GDM1 (cell line): Measurements from ENCODE around the gene DUOX1.

ENCODE experiments used
- DNase-seq: peaks from one replicate; lab custom pipeline; 2025; lab: John Stamatoyannopoulos, UW

DUOX1 gene

DNA sequence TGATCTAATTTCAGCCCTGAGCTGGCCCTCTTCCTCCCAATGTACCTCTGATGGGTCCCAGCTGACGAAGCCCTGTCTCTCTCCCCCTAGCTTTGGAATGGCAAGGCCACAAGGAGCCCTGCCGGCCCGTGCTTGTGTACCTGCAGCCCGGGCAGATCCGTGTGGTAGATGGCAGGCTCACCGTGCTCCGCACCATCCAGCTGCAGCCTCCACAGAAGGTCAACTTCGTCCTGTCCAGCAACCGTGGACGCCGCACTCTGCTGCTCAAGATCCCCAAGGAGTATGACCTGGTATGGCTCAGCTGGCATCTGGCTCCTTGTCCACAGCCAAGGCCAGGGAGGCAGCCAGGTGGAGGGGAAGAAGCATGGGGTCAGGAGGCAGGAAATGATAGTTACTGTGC, 14.2 kb downstream of the DUOX1 start:
- DNase-seq: no peak

DNA sequence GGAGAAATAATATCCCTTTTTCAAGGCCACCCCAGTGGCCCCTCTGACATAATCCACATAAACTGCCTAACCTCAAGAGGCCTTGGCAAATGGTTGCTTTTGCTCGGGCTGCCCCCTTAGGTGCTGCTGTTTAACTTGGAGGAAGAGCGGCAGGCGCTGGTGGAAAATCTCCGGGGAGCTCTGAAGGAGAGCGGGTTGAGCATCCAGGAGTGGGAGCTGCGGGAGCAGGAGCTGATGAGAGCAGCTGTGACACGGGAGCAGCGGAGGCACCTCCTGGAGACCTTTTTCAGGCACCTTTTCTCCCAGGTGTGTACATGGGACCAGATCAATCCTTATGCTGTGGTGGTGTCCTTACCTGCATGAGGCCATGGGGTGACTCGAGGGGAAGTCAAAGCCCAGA, 15.0 kb downstream of the DUOX1 start:
- DNase-seq: no peak

DNA sequence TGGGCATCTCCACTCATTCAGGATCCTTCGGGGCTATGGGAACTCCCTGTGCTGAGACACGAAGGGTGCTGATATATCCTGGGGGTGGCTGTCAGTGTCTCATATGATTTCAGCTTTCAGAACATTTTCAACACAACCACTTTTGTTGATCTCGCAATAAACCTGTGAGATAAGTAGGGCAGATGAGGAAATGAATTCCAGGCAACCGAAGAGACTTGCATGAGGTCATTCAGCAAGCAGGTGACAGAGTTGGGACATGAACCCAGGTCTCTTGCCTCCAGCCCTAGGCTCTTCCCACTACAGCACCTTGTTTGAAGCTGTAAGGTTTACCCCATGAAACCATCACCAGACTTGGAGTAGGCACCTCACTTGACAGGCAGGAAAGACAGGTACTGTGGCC, 16.6 kb downstream of the DUOX1 start:
- no peak for DNase-seq

DNA sequence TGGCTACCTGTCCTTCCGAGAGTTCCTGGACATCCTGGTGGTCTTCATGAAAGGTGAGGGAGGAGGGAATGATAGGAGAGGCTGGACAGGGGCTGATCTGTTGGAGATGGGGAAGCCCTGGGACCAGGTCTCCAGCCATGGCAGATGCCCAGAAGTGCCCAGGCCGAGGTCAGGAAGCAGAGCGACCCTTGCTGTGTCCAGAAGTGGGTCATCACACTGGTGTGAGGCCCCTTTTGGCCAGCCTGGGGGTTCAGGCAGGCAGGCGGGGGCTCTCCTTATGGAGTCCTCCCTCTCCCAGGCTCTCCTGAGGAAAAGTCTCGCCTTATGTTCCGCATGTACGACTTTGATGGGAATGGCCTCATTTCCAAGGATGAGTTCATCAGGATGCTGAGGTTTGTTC, 17.8 kb downstream of the DUOX1 start:
- no peak for DNase-seq

DNA sequence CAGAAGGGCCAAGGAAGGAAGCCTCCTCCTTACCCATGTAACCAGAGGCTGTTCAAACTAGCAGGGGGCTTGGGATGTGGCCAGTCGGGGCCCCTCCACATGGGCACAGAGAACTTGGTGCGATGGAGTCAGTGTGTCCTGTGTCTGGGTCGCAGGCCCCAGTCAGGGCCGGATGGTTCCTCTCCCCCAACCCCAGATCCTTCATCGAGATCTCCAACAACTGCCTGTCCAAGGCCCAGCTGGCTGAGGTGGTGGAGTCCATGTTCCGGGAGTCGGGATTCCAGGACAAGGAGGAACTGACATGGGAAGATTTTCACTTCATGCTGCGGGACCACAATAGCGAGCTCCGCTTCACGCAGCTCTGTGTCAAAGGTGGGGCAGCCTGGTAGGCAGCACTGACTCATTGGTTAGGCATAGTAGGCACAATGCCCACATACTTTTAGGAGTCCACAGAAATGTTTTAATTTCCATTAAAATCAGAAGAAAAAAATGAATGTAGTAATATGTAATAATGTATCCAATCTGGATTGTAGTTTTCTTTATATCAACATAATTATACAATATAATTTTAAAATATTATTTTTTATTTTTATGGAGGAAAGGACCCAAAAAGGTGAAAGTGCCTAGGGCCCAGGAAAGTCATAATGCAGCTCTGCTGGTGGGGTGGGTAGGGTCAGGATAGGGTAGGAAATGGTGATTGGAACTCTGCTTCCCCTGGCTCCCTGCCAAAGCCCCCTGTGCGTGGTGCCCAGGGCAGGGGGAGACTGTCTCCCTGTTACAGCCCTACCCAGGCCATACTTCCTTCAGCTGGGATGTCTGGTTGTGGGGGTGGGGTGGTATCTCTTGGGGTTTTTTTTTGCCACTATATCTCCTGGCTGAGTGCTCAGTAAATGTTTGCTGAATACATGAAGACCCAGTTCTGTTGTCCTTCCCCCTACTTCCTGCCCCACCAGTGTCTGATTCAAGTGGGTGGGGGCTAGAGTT, 18.6 kb downstream of the DUOX1 start:
- no peak for DNase-seq

DNA sequence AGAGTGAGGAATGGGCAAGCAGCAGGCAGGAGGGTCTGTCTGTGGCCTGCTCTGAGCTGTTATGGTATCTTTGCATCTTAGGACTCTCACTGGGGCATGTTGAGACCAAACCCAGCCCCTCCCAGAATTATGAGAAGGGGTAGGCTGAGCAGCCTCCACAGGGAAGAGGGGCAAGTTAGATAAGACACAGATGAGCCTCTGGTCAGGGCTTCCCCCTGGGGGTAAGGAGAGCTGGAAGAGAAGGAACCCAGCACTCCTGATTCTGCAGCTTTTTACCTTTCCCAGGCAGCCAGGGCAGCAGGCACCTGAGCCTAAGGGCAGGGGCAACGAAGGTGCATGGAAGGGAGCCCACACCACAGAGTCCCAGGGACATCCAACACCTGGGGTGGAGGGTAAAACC, 19.3 kb downstream of the DUOX1 start:
- DNase-seq: no peak

DNA sequence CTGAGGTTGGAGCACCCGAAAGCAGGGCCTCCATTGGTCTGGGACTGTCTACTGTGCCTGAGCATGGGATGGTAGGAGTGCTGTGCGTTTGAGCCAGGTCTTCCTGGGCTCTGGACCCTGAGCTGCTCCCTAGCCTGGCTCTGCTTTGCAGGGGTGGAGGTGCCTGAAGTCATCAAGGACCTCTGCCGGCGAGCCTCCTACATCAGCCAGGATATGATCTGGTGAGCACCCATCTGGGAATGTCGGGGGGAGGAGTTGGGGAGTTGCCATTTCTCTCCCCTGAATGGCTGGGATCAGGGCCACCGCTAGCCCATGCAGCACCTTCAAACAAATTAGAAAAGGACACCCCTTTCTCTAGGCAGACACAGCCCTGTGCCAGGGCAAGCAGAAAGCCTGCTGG, 20.7 kb downstream of the DUOX1 start:
- no peak for DNase-seq

DNA sequence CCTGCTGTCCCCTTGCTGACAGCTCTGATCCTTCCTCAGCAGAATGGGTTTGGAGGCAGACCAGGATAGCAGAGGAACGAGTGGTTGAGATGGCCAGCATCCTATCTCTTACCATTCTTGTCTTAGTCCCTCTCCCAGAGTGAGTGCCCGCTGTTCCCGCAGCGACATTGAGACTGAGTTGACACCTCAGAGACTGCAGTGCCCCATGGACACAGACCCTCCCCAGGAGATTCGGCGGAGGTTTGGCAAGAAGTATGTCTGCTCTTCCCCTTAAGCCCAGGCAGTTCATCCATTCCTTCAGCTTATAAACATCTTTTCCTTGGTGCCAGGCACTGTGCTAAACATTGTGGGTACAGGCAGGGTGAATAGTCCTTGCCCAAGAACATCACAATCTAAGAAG, 21.2 kb downstream of the DUOX1 start:
- no peak for DNase-seq

DNA sequence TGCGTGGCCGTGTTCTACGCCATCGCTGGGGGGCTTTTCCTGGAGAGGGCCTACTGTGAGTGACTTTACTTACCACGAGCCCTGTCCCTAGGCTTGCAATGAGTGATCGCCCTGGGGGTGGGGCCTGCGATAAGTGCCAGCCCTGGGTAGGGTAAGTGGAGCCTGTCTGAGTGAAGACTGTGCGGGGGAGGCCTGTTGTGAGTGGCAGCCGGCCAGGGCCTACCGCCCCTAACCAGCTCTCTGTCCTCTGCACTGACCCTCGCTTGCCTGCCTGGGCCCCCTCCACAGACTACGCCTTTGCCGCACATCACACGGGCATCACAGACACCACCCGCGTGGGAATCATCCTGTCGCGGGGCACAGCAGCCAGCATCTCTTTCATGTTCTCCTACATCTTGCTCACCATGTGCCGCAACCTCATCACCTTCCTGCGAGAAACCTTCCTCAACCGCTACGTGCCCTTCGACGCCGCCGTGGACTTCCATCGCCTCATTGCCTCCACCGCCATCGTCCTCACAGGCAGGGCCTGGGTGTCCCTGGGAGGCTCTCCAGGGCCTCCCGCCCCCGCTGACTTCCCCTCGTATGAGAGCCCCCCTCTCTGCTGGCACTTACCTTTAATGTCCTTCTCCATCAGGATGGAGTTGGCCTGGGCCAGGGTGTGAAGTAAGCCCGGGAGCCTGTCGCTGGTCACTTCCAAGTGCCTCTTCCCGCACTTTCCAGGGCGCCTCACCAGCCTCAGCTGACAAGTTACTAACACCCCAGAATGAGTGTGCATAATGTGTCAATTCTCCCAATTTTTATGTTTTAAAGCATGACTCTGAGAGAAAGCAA, 22.4 kb downstream of the DUOX1 start:
- DNase-seq: no peak

DNA sequence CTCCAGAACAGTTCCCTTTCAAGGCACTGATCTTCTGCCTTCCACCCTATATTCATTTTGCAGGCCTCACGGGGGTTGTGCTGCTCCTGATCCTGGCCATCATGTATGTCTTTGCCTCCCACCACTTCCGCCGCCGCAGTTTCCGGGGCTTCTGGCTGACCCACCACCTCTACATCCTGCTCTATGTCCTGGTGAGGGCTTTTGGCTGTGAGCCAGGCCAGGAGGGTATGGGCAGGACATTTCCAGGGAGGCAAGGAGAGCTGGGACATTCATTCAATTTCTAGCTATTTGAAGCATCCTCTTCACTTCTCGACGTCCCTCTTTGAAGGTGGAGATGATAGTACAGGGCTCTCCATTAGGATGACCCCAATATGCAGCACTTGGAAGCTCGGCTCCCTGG, 25.9 kb downstream of the DUOX1 start:
- no peak for DNase-seq

DNA sequence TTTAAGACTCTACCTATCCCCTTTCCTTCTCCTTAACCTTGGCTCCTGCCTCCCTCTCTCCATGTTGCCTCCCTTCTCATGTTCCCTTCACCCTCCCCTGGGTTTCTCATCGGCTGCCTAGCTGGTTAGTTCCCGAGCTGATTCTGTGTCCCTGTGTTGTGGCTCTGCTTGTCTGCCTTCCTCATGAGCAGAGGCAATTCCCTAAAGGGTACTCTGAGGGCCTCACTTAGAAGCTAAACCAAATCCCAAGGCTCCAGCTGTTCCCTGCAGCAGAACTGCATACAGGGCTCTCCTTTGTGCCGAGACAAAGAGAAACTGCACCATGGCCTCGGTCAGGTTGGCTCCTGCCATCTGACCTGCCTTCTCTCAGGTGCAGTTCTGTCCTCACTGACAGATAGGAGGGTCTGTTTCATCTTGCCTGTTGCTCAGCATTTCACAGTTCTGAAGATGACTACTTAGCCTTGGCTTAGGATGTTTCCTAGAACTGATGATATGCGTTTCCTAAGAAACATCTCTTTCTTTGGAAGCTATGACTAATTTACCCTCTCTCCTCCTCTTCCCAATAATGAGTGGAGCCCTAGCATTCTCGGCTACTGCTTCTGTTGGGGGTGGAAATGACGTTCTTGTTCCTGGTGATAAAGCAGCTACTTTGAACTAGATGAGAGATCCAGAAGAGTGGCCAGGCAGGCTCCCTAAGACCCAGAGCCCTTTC, 27.1 kb downstream of the DUOX1 start:
- no peak for DNase-seq

DNA sequence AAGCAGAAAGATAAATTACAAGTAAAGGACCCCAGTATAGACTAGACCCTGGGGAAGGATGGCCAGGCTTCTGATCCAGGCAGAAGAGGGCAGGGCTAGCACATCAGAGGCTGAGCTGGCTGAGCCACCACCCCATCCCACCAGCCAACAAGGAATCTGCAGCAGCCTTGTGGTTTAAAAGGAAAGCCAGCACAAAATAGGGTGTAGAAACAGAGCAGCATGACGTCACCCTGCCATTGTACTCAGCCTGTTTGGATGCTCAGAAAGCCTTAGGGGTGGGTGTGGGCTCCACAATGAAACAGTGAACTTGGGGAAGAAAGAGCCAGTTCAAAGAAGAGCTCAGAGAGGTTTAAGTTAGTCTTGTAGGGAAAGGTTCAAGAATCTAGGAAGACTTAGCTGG, 28.2 kb downstream of the DUOX1 start:
- DNase-seq: no peak

DNA sequence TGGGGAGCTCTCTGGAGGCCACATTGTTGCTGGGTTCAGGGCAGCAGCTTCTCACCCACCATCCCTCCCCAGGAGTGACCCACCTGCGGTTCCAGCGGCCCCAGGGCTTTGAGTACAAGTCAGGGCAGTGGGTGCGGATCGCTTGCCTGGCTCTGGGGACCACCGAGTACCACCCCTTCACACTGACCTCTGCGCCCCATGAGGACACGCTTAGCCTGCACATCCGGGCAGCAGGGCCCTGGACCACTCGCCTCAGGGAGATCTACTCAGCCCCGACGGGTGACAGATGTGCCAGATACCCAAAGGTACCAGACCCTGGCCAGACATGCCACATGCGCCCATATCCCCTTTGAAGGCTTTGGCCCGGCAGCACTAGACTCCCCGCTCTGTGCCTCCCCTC, 31.9 kb downstream of the DUOX1 start:
- no peak for DNase-seq

DNA sequence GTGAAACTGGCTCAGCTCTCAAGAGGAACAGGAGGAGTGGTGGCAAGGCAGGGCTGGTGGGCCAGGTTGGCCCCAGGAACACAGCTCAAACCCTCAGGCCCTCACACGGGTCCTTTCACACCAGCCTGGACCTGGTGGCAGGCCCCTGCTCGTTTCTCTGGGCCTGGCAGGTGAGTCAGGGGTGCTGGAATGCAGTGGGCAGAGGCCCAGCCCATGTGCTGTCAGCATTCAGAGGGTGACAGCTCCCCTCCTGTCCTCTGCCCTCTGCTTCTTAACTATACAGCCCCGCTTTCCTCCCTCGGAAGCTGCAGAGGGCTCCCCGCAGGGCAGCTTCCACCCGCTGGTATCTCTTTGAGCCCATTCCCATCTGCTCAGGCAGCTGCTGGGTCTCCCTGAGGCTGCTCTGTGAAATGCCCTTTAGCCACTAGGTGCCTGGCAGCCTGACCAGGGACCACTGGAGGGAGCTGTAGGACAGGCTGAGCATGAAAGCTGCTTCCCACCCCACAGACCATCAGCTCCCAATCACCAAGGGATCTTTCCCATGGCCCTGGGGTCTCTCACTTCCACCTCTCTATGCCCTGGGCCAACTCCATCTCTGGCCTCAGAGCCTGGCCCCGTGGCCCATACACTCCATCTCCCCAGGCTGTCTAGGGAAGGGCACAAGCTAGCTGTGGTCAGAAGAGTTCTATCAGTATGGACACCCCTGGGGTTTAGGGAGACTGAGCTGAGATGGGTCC, 33.1 kb downstream of the DUOX1 start:
- peak; percentile 68 for DNase-seq

DNA sequence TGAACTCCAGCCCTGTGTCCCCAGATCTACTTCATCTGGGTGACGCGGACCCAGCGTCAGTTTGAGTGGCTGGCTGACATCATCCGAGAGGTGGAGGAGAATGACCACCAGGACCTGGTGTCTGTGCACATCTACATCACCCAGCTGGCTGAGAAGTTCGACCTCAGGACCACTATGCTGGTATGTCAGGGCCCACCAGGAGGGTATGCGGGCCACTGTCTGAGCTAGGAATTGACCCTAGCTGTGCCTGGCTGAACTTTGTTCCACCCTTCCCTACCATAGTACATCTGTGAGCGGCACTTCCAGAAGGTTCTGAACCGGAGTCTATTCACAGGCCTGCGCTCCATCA, 33.7 kb downstream of the DUOX1 start:
- no peak for DNase-seq

DNA sequence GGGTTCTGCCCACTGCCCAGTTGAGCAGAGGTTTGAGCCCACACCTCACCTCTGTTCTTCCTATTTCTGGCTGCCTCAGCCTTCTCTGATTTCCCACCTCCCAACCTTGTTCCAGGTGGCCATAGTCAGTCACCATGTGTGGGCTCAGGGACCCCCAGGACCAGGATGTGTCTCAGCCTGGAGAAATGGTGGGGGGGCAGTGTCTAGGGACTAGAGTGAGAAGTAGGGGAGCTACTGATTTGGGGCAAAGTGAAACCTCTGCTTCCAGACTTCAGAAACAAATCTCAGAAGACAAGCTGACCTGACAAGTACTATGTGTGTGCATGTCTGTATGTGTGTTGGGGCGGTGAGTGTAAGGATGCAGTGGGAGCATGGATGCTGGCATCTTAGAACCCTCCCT, 35.1 kb downstream of the DUOX1 start:
- no peak for DNase-seq

DNA sequence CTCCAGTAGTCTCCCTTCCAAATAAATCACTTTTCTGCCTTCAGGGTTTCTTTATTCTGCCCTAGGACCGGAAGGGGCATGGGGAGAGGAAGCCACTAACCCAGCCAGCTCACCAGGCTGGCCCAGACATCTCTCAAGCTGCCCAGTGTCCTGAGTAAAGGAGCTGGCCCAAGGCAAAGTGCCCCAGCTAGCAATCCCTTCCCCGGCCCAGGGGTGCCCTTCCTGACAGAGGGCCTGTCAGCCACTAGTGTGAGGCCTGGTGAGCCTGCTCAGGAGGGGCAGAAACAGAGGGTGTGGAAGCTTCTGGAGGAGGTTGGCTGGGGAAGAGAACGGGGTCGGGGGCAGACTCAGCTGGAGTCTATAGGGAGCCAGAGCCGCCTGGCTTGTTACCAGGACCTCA, 35.7 kb downstream of the DUOX1 start:
- DNase-seq: no peak

DNA sequence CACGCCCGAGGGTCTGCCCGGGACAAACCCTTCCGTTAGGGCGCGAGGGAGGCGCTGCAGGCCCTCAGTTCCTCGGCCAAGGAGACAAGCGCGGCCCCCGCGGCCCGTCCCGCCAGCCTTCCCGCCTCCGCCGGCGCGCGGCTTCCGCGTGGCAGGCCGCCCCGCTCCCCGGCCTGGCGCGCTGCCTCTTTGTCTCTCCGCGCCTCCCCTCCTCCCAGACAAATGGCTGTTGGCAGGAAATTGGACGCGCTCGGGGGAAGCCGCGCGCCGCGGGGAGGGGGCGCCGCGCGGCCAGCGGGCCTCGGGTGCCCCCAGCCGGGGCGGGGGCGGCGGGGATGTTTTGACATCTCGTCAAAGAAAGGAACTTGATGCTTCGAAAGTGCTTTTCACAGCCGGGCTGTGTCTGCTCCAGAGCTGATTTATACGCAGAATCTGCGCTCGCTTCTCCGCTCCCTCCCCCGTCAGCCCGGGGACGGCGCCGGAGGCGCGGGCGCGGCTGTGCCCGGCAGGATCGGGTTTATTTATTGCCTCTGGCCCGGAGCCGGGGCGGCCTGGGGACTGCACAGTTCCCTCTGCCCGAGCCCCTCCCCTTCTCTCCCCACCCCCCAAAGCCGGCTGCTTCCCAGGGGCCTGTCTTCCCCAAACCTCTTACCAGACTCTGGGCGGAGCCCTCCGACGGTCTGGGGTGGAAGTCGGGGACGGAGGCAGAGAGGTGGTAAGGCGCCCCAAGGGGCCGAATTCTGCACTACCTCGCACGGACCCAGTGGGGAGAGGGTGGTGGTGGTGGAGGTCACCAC, 37.2 kb downstream of the DUOX1 start:
- DNase-seq: peak; percentile 82

DNA sequence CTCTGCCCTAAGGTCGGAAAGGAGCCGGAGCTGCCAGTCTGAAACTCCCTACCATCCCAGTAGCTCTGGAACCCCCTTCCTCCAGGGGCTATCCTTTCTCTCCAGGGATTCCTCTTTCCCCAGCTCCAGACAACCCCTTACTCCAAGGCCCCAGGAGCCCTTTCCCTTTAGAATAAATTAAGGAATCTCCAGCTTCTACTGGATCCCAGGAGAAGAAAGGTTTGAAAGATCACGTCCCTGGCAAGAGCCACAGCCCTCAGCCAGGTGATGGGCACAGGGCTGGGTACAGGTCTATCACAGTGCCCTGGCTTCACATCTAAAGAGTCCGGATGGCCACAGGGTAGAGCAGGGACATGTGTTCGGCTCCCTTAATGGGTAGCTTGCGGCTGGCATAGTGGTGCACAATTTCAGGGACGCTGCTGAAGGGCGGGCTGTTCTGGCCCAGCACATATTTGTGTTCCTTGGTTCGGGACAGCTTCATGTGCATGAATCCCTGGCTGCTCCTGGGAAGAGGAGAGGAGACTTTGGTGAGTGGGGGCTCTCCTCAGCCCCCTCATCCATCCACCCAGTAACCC, 37.9 kb downstream of the DUOX1 start:
- DNase-seq: no peak

DNA sequence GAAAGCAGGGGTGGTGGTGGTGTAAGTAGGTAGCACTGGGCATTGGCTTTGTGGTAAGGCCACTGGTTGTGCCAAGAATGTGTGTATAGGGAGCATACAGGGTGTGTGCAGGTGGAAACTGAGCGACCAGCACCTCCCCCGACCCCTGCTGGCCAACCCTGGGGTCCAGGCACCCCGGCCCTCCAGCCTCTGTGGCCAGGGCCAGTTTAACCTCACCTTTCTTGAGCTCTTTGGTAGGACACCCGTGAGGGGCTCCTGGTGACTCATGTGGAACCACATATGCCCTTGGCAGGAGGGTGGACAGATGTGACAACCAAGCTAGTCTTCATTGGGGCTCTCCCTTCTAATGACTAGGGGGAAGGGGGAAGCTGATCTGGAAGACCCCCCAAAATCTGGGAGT, 38.5 kb downstream of the DUOX1 start:
- no peak for DNase-seq
